ENCODE results near the gene CDK8.

DNA sequence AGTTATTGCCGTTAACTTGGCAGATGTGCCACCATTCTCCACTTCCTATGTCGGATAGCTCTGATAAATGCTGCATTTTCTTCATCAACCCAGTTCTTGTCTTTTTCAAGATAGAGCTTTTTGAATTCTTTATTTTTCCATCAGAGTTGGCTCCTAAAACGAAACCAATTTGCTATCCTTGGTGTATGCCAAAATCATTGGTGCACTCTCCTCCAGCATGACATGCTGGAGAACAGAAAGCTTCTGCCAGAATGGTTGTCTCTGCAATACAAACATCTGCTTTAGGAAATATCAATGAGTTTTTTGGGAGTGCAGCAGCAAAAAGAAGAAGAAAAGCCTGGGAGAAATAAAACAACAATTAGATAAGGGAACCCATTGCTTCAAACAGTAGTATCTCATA is 124.2 kb downstream of the CDK8 start:
- TF ChIP-seq LEF1 (IDR thresholded peaks at IDR 0.05) (no peak), NCOA2 (IDR thresholded peaks at IDR 0.05; ENCODE audit: partially characterized antibody in 2 of 2) (no peak), GABPA (tag; conservative IDR thresholded peaks at IDR 0.05; ENCODE audit: low read depth) (no peak), HNRNPH1 (optimal IDR thresholded peaks at IDR 0.05; ENCODE audit: low read depth, low read length) (no peak), MEF2D (tag; conservative IDR thresholded peaks at IDR 0.05; ENCODE audit: low read depth) (no peak), ESRRA (IDR thresholded peaks at IDR 0.05; ENCODE audit: borderline replicate concordance, low read depth) (no peak), FOXM1 (IDR thresholded peaks at IDR 0.05; ENCODE audit: low read depth) (no peak), FOXM1 (CRISPR knock-in tag; IDR thresholded peaks at IDR 0.05; ENCODE audit: low read depth) (no peak), KDM1A (IDR thresholded peaks at IDR 0.05) (no peak), TBL1XR1 (IDR thresholded peaks at IDR 0.05; ENCODE audit: low read length in 2 of 2) (no peak)
- TF ChIP-seq, protein P1, sequence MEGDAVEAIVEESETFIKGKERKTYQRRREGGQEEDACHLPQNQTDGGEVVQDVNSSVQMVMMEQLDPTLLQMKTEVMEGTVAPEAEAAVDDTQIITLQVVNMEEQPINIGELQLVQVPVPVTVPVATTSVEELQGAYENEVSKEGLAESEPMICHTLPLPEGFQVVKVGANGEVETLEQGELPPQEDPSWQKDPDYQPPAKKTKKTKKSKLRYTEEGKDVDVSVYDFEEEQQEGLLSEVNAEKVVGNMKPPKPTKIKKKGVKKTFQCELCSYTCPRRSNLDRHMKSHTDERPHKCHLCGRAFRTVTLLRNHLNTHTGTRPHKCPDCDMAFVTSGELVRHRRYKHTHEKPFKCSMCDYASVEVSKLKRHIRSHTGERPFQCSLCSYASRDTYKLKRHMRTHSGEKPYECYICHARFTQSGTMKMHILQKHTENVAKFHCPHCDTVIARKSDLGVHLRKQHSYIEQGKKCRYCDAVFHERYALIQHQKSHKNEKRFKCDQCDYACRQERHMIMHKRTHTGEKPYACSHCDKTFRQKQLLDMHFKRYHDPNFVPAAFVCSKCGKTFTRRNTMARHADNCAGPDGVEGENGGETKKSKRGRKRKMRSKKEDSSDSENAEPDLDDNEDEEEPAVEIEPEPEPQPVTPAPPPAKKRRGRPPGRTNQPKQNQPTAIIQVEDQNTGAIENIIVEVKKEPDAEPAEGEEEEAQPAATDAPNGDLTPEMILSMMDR (IDR thresholded peaks at IDR 0.05 in 2 of 3, conservative IDR thresholded peaks at IDR 0.05 in 1 of 3; ENCODE audit: insufficient read depth in 2 of 3, low read depth in 1 of 3, low read length in 3 of 3) = no peak
- TF ChIP-seq, protein P2, sequence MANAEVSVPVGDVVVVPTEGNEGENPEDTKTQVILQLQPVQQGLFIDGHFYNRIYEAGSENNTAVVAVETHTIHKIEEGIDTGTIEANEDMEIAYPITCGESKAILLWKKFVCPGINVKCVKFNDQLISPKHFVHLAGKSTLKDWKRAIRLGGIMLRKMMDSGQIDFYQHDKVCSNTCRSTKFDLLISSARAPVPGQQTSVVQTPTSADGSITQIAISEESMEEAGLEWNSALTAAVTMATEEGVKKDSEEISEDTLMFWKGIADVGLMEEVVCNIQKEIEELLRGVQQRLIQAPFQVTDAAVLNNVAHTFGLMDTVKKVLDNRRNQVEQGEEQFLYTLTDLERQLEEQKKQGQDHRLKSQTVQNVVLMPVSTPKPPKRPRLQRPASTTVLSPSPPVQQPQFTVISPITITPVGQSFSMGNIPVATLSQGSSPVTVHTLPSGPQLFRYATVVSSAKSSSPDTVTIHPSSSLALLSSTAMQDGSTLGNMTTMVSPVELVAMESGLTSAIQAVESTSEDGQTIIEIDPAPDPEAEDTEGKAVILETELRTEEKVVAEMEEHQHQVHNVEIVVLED (CRISPR knock-in tag; IDR thresholded peaks at IDR 0.05) = no peak
- TF ChIP-seq, protein P3, sequence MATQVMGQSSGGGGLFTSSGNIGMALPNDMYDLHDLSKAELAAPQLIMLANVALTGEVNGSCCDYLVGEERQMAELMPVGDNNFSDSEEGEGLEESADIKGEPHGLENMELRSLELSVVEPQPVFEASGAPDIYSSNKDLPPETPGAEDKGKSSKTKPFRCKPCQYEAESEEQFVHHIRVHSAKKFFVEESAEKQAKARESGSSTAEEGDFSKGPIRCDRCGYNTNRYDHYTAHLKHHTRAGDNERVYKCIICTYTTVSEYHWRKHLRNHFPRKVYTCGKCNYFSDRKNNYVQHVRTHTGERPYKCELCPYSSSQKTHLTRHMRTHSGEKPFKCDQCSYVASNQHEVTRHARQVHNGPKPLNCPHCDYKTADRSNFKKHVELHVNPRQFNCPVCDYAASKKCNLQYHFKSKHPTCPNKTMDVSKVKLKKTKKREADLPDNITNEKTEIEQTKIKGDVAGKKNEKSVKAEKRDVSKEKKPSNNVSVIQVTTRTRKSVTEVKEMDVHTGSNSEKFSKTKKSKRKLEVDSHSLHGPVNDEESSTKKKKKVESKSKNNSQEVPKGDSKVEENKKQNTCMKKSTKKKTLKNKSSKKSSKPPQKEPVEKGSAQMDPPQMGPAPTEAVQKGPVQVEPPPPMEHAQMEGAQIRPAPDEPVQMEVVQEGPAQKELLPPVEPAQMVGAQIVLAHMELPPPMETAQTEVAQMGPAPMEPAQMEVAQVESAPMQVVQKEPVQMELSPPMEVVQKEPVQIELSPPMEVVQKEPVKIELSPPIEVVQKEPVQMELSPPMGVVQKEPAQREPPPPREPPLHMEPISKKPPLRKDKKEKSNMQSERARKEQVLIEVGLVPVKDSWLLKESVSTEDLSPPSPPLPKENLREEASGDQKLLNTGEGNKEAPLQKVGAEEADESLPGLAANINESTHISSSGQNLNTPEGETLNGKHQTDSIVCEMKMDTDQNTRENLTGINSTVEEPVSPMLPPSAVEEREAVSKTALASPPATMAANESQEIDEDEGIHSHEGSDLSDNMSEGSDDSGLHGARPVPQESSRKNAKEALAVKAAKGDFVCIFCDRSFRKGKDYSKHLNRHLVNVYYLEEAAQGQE (IDR thresholded peaks at IDR 0.05; ENCODE audit: borderline replicate concordance) = no peak
- TF ChIP-seq, protein P3 (CRISPR knock-in tag; IDR thresholded peaks at IDR 0.05; ENCODE audit: low read depth) = no peak

Measured in K562 (cell line).